ENCODE measurements around the gene HMX1.

Gene HMX1

GRCh38 chr4:8896071-8896470 lies 24.4 kb upstream of the HMX1 start:
- TF ChIP-seq CTCF (IDR thresholded peaks at IDR 0.05; ENCODE audit: insufficient read depth, low read depth, low read length, missing control alignments) = no peak
- no peak overlapping the region for H3K4me3 ChIP-seq (ENCODE audit: low read length)
- no peak for DNase-seq (ENCODE audit: low read depth)

GRCh38 chr4:8895295-8895694 lies 23.7 kb upstream of the HMX1 start:
- TF ChIP-seq CTCF (IDR thresholded peaks at IDR 0.05; ENCODE audit: insufficient read depth, low read depth, low read length, missing control alignments) = no peak
- DNase-seq (ENCODE audit: low read depth) = no peak
- H3K4me3 ChIP-seq (ENCODE audit: low read length) = no peak overlapping the region

GRCh38 chr4:8894424-8894816 lies 22.8 kb upstream of the HMX1 start:
- no peak for DNase-seq (ENCODE audit: low read depth)
- no peak overlapping the region for H3K4me3 ChIP-seq (ENCODE audit: low read length)

DNA sequence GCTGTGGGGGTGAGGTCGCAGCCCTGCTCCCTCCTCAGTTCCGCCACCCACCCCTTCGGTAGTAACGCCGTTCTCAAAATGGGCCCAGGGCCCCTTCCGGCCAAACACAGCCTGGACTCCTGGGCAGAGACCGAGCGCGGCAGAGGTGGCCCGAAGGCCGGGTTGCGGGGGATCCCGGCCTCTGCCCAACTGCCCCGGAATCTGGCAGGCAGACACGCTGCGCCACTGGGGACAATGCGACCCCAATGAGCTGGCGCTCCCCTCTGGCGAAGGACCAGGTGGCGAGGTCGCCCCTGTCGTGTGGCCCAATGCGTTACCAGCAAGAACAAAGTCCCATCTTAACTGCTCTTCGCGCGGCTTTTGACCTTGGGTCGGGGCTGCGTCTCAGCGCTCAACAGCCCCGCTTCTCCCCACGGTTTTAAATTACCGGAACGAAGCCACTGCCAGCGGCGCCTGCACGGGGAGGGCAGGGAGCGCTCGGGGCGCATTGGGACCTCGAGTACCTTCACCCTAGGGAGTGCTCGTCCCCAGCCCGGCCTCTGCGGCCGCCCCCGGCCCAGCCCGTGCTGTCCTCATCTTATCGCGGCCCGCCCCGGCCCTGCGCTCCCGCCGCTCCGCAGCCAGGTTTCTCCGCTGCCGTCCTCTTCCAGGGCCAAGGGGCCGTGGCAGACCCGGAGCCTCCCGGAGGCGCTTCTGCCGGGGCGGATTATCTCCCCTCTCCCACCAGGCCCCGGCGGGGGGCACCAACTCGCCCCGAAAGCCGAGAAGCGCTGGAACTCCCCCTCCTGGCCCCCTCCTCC lies 22.2 kb upstream of the HMX1 start:
- H3K4me3 ChIP-seq (ENCODE audit: low read length) = no peak overlapping the region
- DNase-seq (ENCODE audit: low read depth) = no peak
- TF ChIP-seq CTCF (IDR thresholded peaks at IDR 0.05; ENCODE audit: insufficient read depth, low read depth, low read length, missing control alignments) = no peak

More at GRCh38 chr4:8894424-8894816, 22.8 kb upstream of the HMX1 start:
- TF ChIP-seq CTCF (IDR thresholded peaks at IDR 0.05; ENCODE audit: insufficient read depth, low read depth, low read length, missing control alignments) = no peak

DNA sequence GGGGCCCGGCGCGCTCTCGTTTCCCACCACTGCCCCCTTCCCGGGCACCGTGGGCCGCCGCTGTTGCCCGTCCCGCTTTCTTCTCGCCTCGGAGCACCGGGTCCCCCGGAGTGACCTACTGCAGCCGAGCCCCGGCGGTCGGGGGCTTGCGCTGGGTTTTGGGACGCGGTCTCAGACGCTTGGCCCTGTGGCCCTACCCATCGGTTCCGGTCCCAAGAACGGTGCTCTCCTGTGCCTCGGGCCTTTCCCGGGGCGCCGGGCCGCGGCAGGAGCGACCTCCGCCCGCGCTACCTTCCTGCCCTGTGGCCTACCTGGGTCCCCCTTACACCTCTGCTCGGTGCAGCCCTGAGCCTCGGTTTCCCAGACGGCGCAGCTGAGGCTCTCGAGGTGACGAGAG lies 21.6 kb upstream of the HMX1 start:
- no peak for DNase-seq (ENCODE audit: low read depth)
- no peak overlapping the region for H3K4me3 ChIP-seq (ENCODE audit: low read length)
- no peak for TF ChIP-seq CTCF (IDR thresholded peaks at IDR 0.05; ENCODE audit: insufficient read depth, low read depth, low read length, missing control alignments)

DNA sequence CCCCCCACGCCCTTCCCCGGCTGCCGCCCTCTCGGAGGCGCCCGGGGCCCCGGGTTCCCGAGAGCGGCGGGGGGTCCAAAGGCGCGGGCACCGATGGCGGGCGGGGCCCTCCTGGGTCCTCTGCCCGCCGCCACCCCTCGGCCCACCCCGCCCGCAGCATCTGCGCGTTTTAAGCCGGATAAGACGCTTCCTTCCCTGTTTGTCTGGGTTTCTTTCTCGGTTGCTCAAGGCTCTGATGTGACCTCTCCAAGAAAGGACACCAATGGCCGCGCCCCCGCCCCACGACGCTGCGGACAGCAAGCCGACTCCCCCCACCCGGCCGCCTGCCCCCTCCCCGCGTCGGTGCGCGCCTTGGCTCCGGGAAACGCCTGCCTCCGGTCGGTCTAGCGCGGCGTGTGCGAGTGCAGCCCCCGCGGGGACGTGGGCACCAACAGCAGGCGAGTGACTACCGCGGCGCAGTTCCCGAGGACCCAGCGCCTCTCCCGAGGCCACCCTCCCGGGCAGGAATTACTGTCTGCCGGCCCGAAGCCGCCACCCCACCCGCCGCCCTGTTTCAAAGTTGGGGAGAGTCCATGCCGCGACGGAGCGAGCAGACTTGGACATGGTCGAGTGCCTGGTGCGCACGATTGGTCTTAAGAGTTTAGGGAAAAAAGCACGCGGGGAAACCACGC lies 21.1 kb upstream of the HMX1 start:
- no peak overlapping the region for H3K4me3 ChIP-seq (ENCODE audit: low read length)
- DNase-seq (ENCODE audit: low read depth) = no peak
- TF ChIP-seq CTCF (IDR thresholded peaks at IDR 0.05; ENCODE audit: insufficient read depth, low read depth, low read length, missing control alignments) = no peak
